ENCODE measurements around the gene UCK1. TPM values are rescaled to one million over a fixed set of nuclear protein-coding genes. Genes with fewer than 3 reads are reported as not detected.

The UCK1 gene
- total RNA-seq, 1 donor from 2014 or later: 32.4 TPM

- Mint-ChIP-seq H3K9me3 (ENCODE audit: low read depth) (no peaks in the 10 kb centered on the region), H3K27ac (no peak overlapping the region), H3K27me3 (no peaks in the 10 kb centered on the region), H3K4me1 (ENCODE audit: low read depth) (no peaks in the 10 kb centered on the region), H3K4me3 (ENCODE audit: low read depth) (no peak overlapping the region), H3K36me3 (ENCODE audit: insufficient read depth) (peaks cover 31% of the 10 kb centered on the region)
- no peak for TF ChIP-seq CTCF (IDR thresholded peaks at IDR 0.05; ENCODE audit: unreplicated experiment)
- no peak for DNase-seq (ENCODE audit: low spot score, unreplicated experiment)
Measured at GRCh38 chr9:131478911-131479310, 52.2 kb downstream of the UCK1 start.

- H3K27me3 Mint-ChIP-seq: no peaks in the 10 kb centered on the region
- H3K27ac Mint-ChIP-seq: no peak overlapping the region
Measured at GRCh38 chr9:131478421-131478868, 52.6 kb downstream of the UCK1 start.

GRCh38 chr9:131477816-131478419 lies 53.1 kb downstream of the UCK1 start:
- Mint-ChIP-seq H3K4me3 (ENCODE audit: low read depth) (no peak overlapping the region), H3K27me3 (no peaks in the 10 kb centered on the region), H3K9me3 (ENCODE audit: low read depth) (no peaks in the 10 kb centered on the region), H3K4me1 (ENCODE audit: low read depth) (peaks cover 8% of the 10 kb centered on the region), H3K27ac (peak overlapping the region; percentile 20), H3K36me3 (ENCODE audit: insufficient read depth) (peaks cover 28% of the 10 kb centered on the region)
- TF ChIP-seq CTCF (IDR thresholded peaks at IDR 0.05; ENCODE audit: unreplicated experiment): no peak
- no peak for DNase-seq (ENCODE audit: low spot score, unreplicated experiment)

More at GRCh38 chr9:131478421-131478868, 52.6 kb downstream of the UCK1 start:
- DNase-seq (ENCODE audit: low spot score, unreplicated experiment): peak; percentile 44
- peaks cover 30% of the 10 kb centered on the region for H3K36me3 Mint-ChIP-seq (ENCODE audit: insufficient read depth)
- peaks cover 3% of the 10 kb centered on the region for H3K4me1 Mint-ChIP-seq (ENCODE audit: low read depth)
- H3K4me3 Mint-ChIP-seq (ENCODE audit: low read depth): no peak overlapping the region
- peak; percentile 64 for TF ChIP-seq CTCF (IDR thresholded peaks at IDR 0.05; ENCODE audit: unreplicated experiment)
- no peaks in the 10 kb centered on the region for H3K9me3 Mint-ChIP-seq (ENCODE audit: low read depth)

DNA sequence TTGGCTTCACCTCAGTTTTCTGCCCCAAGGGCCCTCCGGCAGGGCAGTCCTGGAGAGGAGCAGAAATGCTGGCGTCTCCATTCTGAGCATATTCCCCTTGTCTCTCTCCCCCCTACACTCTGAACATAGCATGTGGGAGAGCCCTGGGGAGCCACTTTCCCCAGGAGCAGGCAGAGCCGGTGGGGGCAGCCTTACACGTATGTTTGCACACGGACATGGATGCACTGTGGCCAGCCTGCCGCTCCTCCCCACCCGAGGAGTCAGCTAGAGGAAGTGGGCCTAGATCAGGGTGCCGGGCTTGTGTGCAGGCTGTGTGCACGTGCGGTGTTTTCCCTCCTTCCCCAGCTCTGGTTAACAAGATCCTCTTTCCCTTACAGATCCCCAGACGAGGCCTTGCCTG lies 53.7 kb downstream of the UCK1 start:
- DNase-seq (ENCODE audit: low spot score, unreplicated experiment): no peak
- Mint-ChIP-seq H3K4me3 (ENCODE audit: low read depth) (no peak overlapping the region), H3K27me3 (no peaks in the 10 kb centered on the region), H3K9me3 (ENCODE audit: low read depth) (no peaks in the 10 kb centered on the region), H3K4me1 (ENCODE audit: low read depth) (peaks cover 11% of the 10 kb centered on the region), H3K27ac (peak overlapping the region; percentile 20), H3K36me3 (ENCODE audit: insufficient read depth) (peaks cover 29% of the 10 kb centered on the region)
- TF ChIP-seq CTCF (IDR thresholded peaks at IDR 0.05; ENCODE audit: unreplicated experiment): no peak

- Mint-ChIP-seq H3K4me3 (ENCODE audit: low read depth) (no peak overlapping the region), H3K27me3 (no peaks in the 10 kb centered on the region), H3K36me3 (ENCODE audit: insufficient read depth) (peaks cover 25% of the 10 kb centered on the region), H3K4me1 (ENCODE audit: low read depth) (peaks cover 11% of the 10 kb centered on the region), H3K9me3 (ENCODE audit: low read depth) (no peaks in the 10 kb centered on the region), H3K27ac (no peak overlapping the region)
- no peak for DNase-seq (ENCODE audit: low spot score, unreplicated experiment)
- no peak for TF ChIP-seq CTCF (IDR thresholded peaks at IDR 0.05; ENCODE audit: unreplicated experiment)
Measured at GRCh38 chr9:131476777-131477345, 54.2 kb downstream of the UCK1 start.

All from progenitor cell of endocrine pancreas (in vitro differentiated cells).